HL-60 (cell line): Measurements from ENCODE around the gene VMA21.

Experiments
- DNase-seq, 2 experiments: peaks; one replicate each; pipeline ENCODE4 v3.0.0-alpha.2; 2010 to 2020; ENCODE audit warnings: low read depth in 1 of 2, low spot score in 1 of 2
- H3K27ac ChIP-seq: fragments of 250-450 bp; sonication (Bioruptor Pico); replicated peaks from 2 replicates; pipeline ENCODE4 v1.5.1; 2020; ENCODE audit warnings: mild to moderate bottlenecking, moderate library complexity
- H3K27me3 ChIP-seq: fragments of 250-450 bp; sonication (Bioruptor Pico); 2 replicates; pipeline ENCODE4 v1.5.1; 2021; ENCODE audit warnings: mild to moderate bottlenecking, moderate library complexity; ENCODE audit not compliant: insufficient read depth, poor library complexity, severe bottlenecking
- H3K4me3 ChIP-seq: replicated peaks from 2 replicates; pipeline ENCODE4 v1.5.1; 2011; ENCODE audit warnings: mild to moderate bottlenecking, control low read depth, low read length; ENCODE audit not compliant: insufficient read depth
- CTCF ChIP-seq: IDR thresholded peaks from one replicate; pipeline ENCODE4 v1.5.1; 2011; ENCODE audit warnings: low read length, control low read depth, inconsistent platforms; ENCODE audit not compliant: insufficient read depth
- GABPA ChIP-seq: IDR thresholded peaks from 2 replicates; pipeline ENCODE4 v1.6.1; 2012; ENCODE audit warnings: low read depth
- POLR2AphosphoS5 ChIP-seq: IDR thresholded peaks from 2 replicates; pipeline ENCODE4 v1.6.1; 2012; ENCODE audit warnings: low read depth
- REST ChIP-seq: IDR thresholded peaks from 2 replicates; pipeline ENCODE4 v1.6.1; 2012; ENCODE audit warnings: low read depth; ENCODE audit not compliant: insufficient replicate concordance
- SPI1 ChIP-seq: IDR thresholded peaks from 2 replicates; pipeline ENCODE4 v1.6.1; 2012; ENCODE audit warnings: low read depth, mild to moderate bottlenecking, borderline replicate concordance

Gene VMA21

DNA sequence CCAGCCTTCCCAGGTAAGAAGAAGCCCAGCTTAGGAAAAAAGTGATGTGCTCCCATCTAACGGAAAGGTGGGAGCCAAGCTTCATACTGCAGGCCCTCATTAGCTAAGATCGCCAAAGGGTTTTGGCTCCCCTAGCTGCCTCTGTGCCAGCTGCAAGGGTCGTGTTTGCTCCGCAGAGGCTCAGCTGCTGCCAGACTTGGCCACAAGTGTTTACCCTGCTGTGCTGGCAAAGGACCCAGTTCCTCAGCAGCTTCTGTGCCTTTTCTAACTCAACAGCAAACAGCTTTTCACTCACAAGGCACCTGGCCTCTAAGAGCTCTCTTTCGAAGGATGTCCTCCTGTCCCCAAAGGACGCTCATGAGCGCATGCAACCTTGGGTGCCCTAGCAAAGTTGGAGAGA lies 12.2 kb upstream of the VMA21 start:
- no peak overlapping the region for H3K4me3 ChIP-seq
- TF ChIP-seq REST = no peak
- no peak for TF ChIP-seq SPI1
- no peak for TF ChIP-seq CTCF
- no peak for TF ChIP-seq POLR2AphosphoS5
- no peak for TF ChIP-seq GABPA
- no peak overlapping the region for H3K27ac ChIP-seq
- no peaks in the 10 kb centered on the region for H3K27me3 ChIP-seq
- DNase-seq = no peak

GRCh38 chrX:151386838-151387459 lies 10.1 kb upstream of the VMA21 start:
- TF ChIP-seq GABPA (no peak), POLR2AphosphoS5 (no peak), REST (no peak), CTCF (no peak), SPI1 (no peak)
- no peaks in the 10 kb centered on the region for H3K27me3 ChIP-seq
- H3K27ac ChIP-seq = no peak overlapping the region
- no peak for DNase-seq
- H3K4me3 ChIP-seq = no peak overlapping the region

DNA sequence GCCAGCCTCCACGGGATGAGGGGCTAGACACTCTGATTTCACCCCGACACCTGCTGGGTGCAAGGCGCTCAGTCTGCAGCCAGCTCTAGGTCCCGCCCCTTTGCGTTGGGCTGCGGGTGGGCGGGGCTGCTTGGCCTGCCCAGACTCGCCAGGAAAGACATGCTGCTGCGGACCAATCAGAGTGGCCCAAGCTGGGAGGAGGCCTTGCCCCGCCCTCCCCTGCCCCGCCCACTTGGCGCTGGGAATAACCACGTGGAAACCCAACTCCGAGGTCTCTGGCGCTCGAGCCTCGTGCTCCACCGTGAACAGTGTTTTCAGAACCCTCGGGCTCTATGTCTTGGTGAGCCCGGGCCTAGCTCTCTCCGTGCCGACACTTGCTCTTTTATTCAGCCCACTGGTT lies 5.3 kb upstream of the VMA21 start:
- DNase-seq = no peak
- Histone ChIP-seq H3K27me3 (no peaks in the 10 kb centered on the region), H3K4me3 (no peak overlapping the region), H3K27ac (no peak overlapping the region)
- TF ChIP-seq POLR2AphosphoS5 (no peak), REST (no peak), SPI1 (no peak), GABPA (no peak), CTCF (no peak)
